GM12878 (cell line): ENCODE results near the gene CRHR2. TPM values are rescaled to one million over a fixed set of nuclear protein-coding genes. Genes with fewer than 3 reads are reported as not detected.

ENCODE experiments used
- ATAC-seq: fragments of 200-7000 bp; cut with Tn5 transposase; 3 replicates; pipeline ENCODE4 v1.9.1; 2020; ENCODE audit warnings: mild to moderate bottlenecking, moderate library complexity
- BruUV-seq: library from RNA; stranded (reverse); fragments of 400-500 nt; replicated peaks from 2 replicates; lab custom pipeline; 2021; lab: Mats Ljungman, UMichigan
- CTCF ChIA-PET: fragments of 300-600 bp; sonication (Branson Sonifier 250); formaldehyde crosslinking; extraction: SDS; loops from one replicate; lab custom pipeline; 2021; ENCODE audit warnings: inconsistent platforms; lab: Yijun Ruan, JAX
- POLR2A ChIA-PET: fragments of 350-600 bp; formaldehyde crosslinking; extraction: SDS; loops from one replicate; lab custom pipeline; 2021; ENCODE audit warnings: inconsistent platforms; lab: Charles Lee
- RAD21 ChIA-PET: fragments of 300-600 bp; sonication (Branson Sonifier 250); formaldehyde crosslinking; loops from one replicate; lab custom pipeline; 2023; ENCODE audit warnings: antibody characterized with exemption; ENCODE audit not compliant: unreplicated experiment; lab: Charles Lee
- SMC1A ChIA-PET: fragments of 300-600 bp; sonication (Branson Sonifier 250); formaldehyde crosslinking; loops from one replicate; lab custom pipeline; 2023; ENCODE audit not compliant: unreplicated experiment, uncharacterized antibody; lab: Charles Lee
- DNase-seq: peaks from one replicate; pipeline ENCODE4 v3.0.0-alpha.2; 2011; ENCODE audit warnings: low read depth, low spot score
- FAIRE-seq: peaks from 3 replicates; lab custom pipeline; 2011; peaks lifted over from hg19 to GRCh38; lab: Jason Lieb, UNC
- H2AFZ ChIP-seq: 2 replicates; pipeline ENCODE4 v1.6.0; 2011; ENCODE audit warnings: low read depth, low read length, control low read depth; ENCODE audit not compliant: control insufficient read depth
- H3K27ac ChIP-seq: 2 replicates; pipeline ENCODE4 v1.5.1; 2011; ENCODE audit warnings: control low read depth; ENCODE audit not compliant: control insufficient read depth, insufficient read depth
- H3K27me3 ChIP-seq, 2 experiments: replicated peaks in 1 of 2; 2 replicates each; pipeline versions ENCODE4 v1.6.0 to v1.6.1; 2011; ENCODE audit warnings: low read length in 1 of 2; ENCODE audit not compliant: control insufficient read depth in 2 of 2, insufficient read depth in 2 of 2
- H3K36me3 ChIP-seq, 2 experiments: 2 replicates each; pipeline ENCODE4 v1.5.1; 2011; ENCODE audit warnings: low read length in 1 of 2; ENCODE audit not compliant: control insufficient read depth in 2 of 2, insufficient read depth in 2 of 2
- H3K4me1 ChIP-seq: 2 replicates; pipeline ENCODE4 v1.6.1; 2011; ENCODE audit warnings: mild to moderate bottlenecking, low read length, moderate library complexity, mixed read lengths; ENCODE audit not compliant: control insufficient read depth, insufficient read depth
- H3K4me2 ChIP-seq: 2 replicates; pipeline ENCODE4 v1.6.0; 2011; ENCODE audit warnings: control low read depth; ENCODE audit not compliant: control insufficient read depth, insufficient read depth
- H3K4me3 ChIP-seq: fragments of 200-600 bp; sonication (generic); 2 replicates; pipeline ENCODE4 v1.5.1; 2016
- H3K79me2 ChIP-seq: 2 replicates; pipeline ENCODE4 v1.6.0; 2011; ENCODE audit warnings: low read length; ENCODE audit not compliant: control insufficient read depth, insufficient read depth
- H3K9ac ChIP-seq: 2 replicates; pipeline ENCODE4 v1.8.0; 2011; ENCODE audit warnings: low read length, control low read depth, mixed read lengths; ENCODE audit not compliant: control insufficient read depth, insufficient read depth
- H3K9me3 ChIP-seq: replicated peaks from 3 replicates; pipeline ENCODE4 v1.5.1; 2011; ENCODE audit warnings: mild to moderate bottlenecking, low read length; ENCODE audit not compliant: control insufficient read depth, insufficient read depth
- H4K20me1 ChIP-seq: 2 replicates; pipeline ENCODE4 v1.6.0; 2011; ENCODE audit not compliant: control insufficient read depth, insufficient read depth
- CEBPZ ChIP-seq: fragments of 150-350 bp; IDR thresholded peaks from 2 replicates; pipeline ENCODE4 v1.6.1; 2016; ENCODE audit warnings: low read depth, low read length
- JUND ChIP-seq: IDR thresholded peaks from 2 replicates; pipeline ENCODE4 v1.6.1; 2012; ENCODE audit warnings: low read depth, mild to moderate bottlenecking, low read length, improper control_type of control experiment, moderate library complexity
- PAX8 ChIP-seq: fragments of 450-650 bp; IDR thresholded peaks from 2 replicates; pipeline ENCODE4 v1.6.1; 2017; ENCODE audit warnings: mild to moderate bottlenecking, moderate library complexity
- PBX3 ChIP-seq: IDR thresholded peaks from 2 replicates; pipeline ENCODE4 v1.6.1; 2011; ENCODE audit warnings: mild to moderate bottlenecking, low read depth, low read length, moderate library complexity; ENCODE audit not compliant: insufficient replicate concordance
- RCOR1 ChIP-seq: conservative IDR thresholded peaks from 2 replicates; pipeline ENCODE4 v1.6.1; 2012; ENCODE audit warnings: low read depth, low read length, improper control_type of control experiment
- SIN3A ChIP-seq: IDR thresholded peaks from 2 replicates; pipeline ENCODE4 v1.6.1; 2012; ENCODE audit warnings: low read depth, low read length, improper control_type of control experiment
- SIX5 ChIP-seq: IDR thresholded peaks from 2 replicates; pipeline ENCODE4 v1.6.1; 2011; ENCODE audit warnings: mild to moderate bottlenecking, low read depth, low read length, moderate library complexity; ENCODE audit not compliant: severe bottlenecking
- WGBS: methylation state at CpG from one replicate; pipeline ENCODE4 v1.1.6; 2016; ENCODE audit warnings: low lambda C conversion rate; ENCODE audit not compliant: insufficient replicate concordance, insufficient coverage; ENCODE audit errors: missing lambda C conversion rate; 5-methylcytosine and 5-hydroxymethylcytosine counted together
- in situ Hi-C: fragments of 300-500 bp; cut with MboI; formaldehyde crosslinking; loops from 9 replicates; pipeline ENCODE4 v1.14.3; 2018; ENCODE audit warnings: mixed read lengths
- intact Hi-C: fragments of 100-400 bp; cut with micrococcal nuclease; formaldehyde crosslinking; loops from one replicate; pipeline ENCODE4 v1.14.2; 2022; ENCODE audit not compliant: unreplicated experiment
- polyA plus RNA-seq, 11 experiments: library from polyadenylated mRNA; depleted of rRNA in 4 of 11; unstranded in 6 of 11; stranded (reverse) in 5 of 11; fragments of >200 nt; fragmentation: Nextera tagmentation in 4 of 11; fragmentation: Illumina TruSeq in 1 of 11; extraction: Ambion mirVana in 4 of 11; extraction: Trizol in 1 of 11; gene quantifications; 1 replicate in 1 of 11; 2 replicates in 10 of 11; pipeline versions ENCODE4 v1.2.1 to v1.2.3, GENCODE V29; 2011 to 2016; ENCODE audit warnings: inconsistent platforms in 2 of 11, missing spikeins in 2 of 11, low read depth in 1 of 11
- total RNA-seq, 4 experiments: library from RNA; depleted of rRNA in 3 of 4; stranded (reverse); fragments of >200 nt in 3 of 4; fragmentation: Illumina TruSeq in 1 of 4; extraction: Trizol in 1 of 4; gene quantifications; 2 replicates each; pipeline versions ENCODE4 v1.2.1 to v1.2.3, GENCODE V29; 2013 to 2021

Gene CRHR2
- total and polyA plus RNA-seq, 10 of the 15 experiments (the other 5 are each of a cell fraction or from before 2014, with no cell fraction given) = not detected

GRCh38 chr7:30665449-30665848 is 16.8 kb downstream of the CRHR2 start:
- no peaks in the 10 kb centered on the region for H4K20me1 ChIP-seq
- FAIRE-seq (no peak), ATAC-seq (no peak), DNase-seq (no peak)
- no peak overlapping the region for H3K27ac ChIP-seq
- no peaks in the 10 kb centered on the region for H3K27me3 ChIP-seq
- BruUV-seq = no TSS peak
- 61% methylated on average over 11 of the region's 11 CpGs for WGBS
- no peaks in the 10 kb centered on the region for H3K9me3 ChIP-seq
- H2AFZ ChIP-seq = no peak overlapping the region
- H3K4me2 ChIP-seq = no peak overlapping the region
- no peak overlapping the region for H3K9ac ChIP-seq
- in situ Hi-C loops = no loop called here
- ChIA-PET POLR2A (no interaction called here), CTCF (no interaction called here), RAD21 (no interaction called here), SMC1A (no interaction called here)
- H3K36me3 ChIP-seq = no peaks in the 10 kb centered on the region
- no peaks in the 10 kb centered on the region for H3K79me2 ChIP-seq
- TF ChIP-seq JUND (no peak), PBX3 (no peak), SIX5 (no peak), CEBPZ (no peak), RCOR1 (no peak), SIN3A (no peak), PAX8 (no peak)
- TF ChIP-seq, all 136 proteins: peak for 0
- Histone ChIP-seq H3K4me1 (no peaks in the 10 kb centered on the region), H3K4me3 (no peak overlapping the region)
- intact Hi-C loops = no loop called here
